ENCODE measurements around the gene IL1R2. TPM values are rescaled to one million over a fixed set of nuclear protein-coding genes. Genes with fewer than 3 reads are reported as not detected.

Gene IL1R2
- total and polyA plus RNA-seq, 9 of the 15 experiments (the other 6 are each of a cell fraction or from before 2014, with no cell fraction given), result 0.13 TPM; not detected in 8

DNA sequence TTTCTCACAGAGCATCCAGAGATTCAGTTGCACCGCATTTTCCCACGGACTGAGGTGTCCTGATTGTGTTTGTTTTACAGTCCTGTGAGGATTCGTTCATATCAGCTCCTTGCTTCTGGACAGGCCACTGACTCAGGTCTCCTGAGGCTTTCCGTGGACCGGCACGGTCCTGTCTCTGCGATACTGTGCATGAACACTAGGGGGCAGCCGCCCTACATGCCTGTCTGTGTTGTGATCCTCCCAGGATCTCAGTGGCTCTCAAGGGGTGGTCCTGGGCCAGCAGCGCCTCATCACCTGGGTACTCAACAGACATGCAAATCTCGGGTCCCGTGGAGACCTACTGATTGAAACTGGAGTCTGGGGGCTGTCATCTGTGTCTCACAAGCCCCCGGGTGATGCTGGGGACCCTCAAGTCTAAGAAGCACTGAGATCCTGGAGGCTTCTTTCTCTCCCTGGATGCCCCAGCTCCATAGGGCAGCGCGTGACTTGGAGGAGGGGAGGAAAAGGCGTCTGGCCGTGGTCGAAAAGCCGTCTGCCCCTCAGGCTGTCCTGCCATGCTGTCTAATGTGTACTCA is 28.9 kb downstream of the IL1R2 start (continued):
- TF ChIP-seq, protein P1, sequence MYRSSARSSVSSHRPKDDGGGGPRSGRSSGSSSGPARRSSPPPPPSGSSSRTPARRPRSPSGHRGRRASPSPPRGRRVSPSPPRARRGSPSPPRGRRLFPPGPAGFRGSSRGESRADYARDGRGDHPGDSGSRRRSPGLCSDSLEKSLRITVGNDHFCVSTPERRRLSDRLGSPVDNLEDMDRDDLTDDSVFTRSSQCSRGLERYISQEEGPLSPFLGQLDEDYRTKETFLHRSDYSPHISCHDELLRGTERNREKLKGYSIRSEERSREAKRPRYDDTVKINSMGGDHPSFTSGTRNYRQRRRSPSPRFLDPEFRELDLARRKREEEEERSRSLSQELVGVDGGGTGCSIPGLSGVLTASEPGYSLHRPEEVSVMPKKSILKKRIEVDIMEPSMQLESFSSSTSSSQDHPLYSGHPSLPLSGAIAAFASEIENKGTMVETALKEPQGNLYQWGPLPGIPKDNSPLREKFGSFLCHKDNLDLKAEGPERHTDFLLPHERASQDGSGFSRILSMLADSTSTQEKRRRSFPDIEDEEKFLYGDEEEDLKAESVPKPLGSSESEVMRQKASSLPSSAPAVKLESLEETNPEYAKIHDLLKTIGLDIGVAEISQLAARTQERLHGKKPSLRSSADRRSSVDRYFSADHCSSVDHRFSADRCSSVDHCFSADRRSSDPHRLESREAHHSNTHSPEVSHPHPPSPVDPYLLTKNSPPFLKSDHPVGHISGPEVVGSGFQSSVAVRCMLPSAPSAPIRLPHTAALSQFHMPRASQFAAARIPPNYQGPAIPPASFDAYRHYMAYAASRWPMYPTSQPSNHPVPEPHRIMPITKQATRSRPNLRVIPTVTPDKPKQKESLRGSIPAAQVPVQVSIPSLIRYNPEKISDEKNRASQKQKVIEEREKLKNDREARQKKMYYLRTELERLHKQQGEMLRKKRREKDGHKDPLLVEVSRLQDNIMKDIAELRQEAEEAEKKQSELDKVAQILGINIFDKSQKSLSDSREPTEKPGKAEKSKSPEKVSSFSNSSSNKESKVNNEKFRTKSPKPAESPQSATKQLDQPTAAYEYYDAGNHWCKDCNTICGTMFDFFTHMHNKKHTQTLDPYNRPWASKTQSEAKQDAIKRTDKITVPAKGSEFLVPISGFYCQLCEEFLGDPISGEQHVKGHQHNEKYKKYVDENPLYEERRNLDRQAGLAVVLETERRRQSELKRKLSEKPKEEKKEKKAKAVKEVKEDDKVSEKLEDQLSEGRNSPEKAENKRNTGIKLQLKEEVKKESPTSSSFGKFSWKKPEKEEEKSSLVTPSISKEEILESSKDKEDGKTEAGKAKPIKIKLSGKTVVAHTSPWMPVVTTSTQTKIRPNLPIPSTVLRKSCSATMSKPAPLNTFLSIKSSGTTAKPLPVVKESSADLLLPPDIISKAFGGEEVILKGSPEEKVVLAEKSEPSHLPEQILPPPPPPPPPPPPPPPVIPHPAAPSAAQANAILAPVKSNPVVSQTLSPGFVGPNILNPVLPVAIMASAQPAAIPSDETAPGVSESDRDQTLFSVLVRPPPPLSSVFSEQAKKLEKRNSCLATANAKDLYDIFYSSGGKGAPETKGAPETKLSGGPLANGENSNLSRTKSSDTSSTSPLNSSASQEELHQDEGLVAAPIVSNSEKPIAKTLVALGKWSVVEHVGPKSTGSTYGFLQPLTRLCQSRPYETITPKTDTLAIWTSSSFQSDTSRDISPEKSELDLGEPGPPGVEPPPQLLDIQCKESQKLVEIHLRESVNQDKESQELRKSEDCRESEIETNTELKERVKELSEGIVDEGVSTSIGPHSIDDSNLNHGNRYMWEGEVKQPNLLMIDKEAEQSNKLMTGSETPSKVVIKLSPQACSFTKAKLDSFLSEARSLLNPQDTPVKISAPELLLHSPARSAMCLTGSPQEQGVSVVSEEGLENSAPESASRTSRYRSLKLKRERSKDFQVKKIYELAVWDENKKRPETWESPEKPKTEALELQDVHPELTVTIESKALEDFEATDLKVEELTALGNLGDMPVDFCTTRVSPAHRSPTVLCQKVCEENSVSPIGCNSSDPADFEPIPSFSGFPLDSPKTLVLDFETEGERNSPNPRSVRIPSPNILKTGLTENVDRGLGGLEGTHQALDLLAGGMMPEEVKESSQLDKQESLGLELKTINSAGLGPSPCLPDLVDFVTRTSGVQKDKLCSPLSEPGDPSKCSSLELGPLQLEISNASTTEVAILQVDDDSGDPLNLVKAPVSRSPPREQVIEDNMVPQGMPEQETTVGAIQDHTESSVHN (IDR thresholded peaks at IDR 0.05; ENCODE audit: borderline replicate concordance in 1 of 2, low read depth in 1 of 2), result no peak
- TF ChIP-seq SMC3 (conservative IDR thresholded peaks at IDR 0.05; ENCODE audit: insufficient read depth, low read depth, low read length) (peak; percentile 96), SNIP1 (IDR thresholded peaks at IDR 0.05; ENCODE audit: low read depth) (no peak), ETV6 (IDR thresholded peaks at IDR 0.05; ENCODE audit: borderline replicate concordance in 1 of 2, low read depth in 2 of 2, low read length in 1 of 2) (no peak), ETV6 (CRISPR knock-in tag; IDR thresholded peaks at IDR 0.05; ENCODE audit: borderline replicate concordance) (no peak), ZNF583 (CRISPR knock-in tag; IDR thresholded peaks at IDR 0.05) (0 out of 2 replicates have a peak, but pooled peaks have one; percentile 55)
- TF ChIP-seq, protein P2, sequence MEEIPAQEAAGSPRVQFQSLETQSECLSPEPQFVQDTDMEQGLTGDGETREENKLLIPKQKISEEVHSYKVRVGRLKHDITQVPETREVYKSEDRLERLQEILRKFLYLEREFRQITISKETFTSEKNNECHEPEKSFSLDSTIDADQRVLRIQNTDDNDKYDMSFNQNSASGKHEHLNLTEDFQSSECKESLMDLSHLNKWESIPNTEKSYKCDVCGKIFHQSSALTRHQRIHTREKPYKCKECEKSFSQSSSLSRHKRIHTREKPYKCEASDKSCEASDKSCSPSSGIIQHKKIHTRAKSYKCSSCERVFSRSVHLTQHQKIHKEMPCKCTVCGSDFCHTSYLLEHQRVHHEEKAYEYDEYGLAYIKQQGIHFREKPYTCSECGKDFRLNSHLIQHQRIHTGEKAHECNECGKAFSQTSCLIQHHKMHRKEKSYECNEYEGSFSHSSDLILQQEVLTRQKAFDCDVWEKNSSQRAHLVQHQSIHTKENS (CRISPR knock-in tag; IDR thresholded peaks at IDR 0.05), result no peak
- TF ChIP-seq, protein P3, sequence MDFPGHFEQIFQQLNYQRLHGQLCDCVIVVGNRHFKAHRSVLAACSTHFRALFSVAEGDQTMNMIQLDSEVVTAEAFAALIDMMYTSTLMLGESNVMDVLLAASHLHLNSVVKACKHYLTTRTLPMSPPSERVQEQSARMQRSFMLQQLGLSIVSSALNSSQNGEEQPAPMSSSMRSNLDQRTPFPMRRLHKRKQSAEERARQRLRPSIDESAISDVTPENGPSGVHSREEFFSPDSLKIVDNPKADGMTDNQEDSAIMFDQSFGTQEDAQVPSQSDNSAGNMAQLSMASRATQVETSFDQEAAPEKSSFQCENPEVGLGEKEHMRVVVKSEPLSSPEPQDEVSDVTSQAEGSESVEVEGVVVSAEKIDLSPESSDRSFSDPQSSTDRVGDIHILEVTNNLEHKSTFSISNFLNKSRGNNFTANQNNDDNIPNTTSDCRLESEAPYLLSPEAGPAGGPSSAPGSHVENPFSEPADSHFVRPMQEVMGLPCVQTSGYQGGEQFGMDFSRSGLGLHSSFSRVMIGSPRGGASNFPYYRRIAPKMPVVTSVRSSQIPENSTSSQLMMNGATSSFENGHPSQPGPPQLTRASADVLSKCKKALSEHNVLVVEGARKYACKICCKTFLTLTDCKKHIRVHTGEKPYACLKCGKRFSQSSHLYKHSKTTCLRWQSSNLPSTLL (IDR thresholded peaks at IDR 0.05), result no peak
- TF ChIP-seq, protein P4, sequence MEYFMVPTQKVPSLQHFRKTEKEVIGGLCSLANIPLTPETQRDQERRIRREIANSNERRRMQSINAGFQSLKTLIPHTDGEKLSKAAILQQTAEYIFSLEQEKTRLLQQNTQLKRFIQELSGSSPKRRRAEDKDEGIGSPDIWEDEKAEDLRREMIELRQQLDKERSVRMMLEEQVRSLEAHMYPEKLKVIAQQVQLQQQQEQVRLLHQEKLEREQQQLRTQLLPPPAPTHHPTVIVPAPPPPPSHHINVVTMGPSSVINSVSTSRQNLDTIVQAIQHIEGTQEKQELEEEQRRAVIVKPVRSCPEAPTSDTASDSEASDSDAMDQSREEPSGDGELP (CRISPR knock-in tag; IDR thresholded peaks at IDR 0.05; ENCODE audit: borderline replicate concordance), result peak; percentile 23; the same call in 1 of the 2 replicates
- TF ChIP-seq, protein P5, sequence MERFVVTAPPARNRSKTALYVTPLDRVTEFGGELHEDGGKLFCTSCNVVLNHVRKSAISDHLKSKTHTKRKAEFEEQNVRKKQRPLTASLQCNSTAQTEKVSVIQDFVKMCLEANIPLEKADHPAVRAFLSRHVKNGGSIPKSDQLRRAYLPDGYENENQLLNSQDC (CRISPR knock-in tag; IDR thresholded peaks at IDR 0.05), result no peak
- TF ChIP-seq, protein P6, sequence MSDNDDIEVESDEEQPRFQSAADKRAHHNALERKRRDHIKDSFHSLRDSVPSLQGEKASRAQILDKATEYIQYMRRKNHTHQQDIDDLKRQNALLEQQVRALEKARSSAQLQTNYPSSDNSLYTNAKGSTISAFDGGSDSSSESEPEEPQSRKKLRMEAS (CRISPR knock-in tag; IDR thresholded peaks at IDR 0.05), result no peak

Measured in K562 (cell line).